Rectal smooth muscle tissue (tissue), 1 donor: ENCODE results near the gene PF4V1.
"Not testable (repeated sequence)": the region's sequence is repeated elsewhere in the genome, so short reads cannot be mapped to it uniquely, and the experiment has no call there.

Experiments used
- H3K27ac ChIP-seq: one replicate; pipeline ENCODE4 v1.7.0; 2013; ENCODE audit warnings: low read depth, low read length, inconsistent platforms
- H3K27me3 ChIP-seq: one replicate; pipeline ENCODE4 v1.7.0; 2013; ENCODE audit warnings: low read length; ENCODE audit not compliant: control insufficient read depth, insufficient read depth
- H3K36me3 ChIP-seq: one replicate; pipeline ENCODE4 v1.7.0; 2013; ENCODE audit warnings: low read length; ENCODE audit not compliant: control insufficient read depth, insufficient read depth
- H3K4me1 ChIP-seq: one replicate; pipeline ENCODE4 v1.7.0; 2013; ENCODE audit warnings: low read length; ENCODE audit not compliant: control insufficient read depth, insufficient read depth
- H3K4me3 ChIP-seq: one replicate; pipeline ENCODE4 v1.7.0; 2013; ENCODE audit warnings: low read length
- H3K9ac ChIP-seq: one replicate; pipeline ENCODE4 v1.7.0; 2013; ENCODE audit warnings: low read length

The PF4V1 gene

GRCh38 chr4:73883306-73883705 is 30.2 kb downstream of the PF4V1 start:
- Histone ChIP-seq H3K4me1 (no peaks in the 10 kb centered on the region), H3K27ac (no peak overlapping the region), H3K4me3 (no peak overlapping the region), H3K9ac (no peak overlapping the region), H3K36me3 (no peaks in the 10 kb centered on the region), H3K27me3 (no peaks in the 10 kb centered on the region)

GRCh38 chr4:73885574-73886267 is 32.6 kb downstream of the PF4V1 start:
- no peaks in the 10 kb centered on the region for H3K36me3 ChIP-seq
- H3K27ac ChIP-seq: no peak overlapping the region
- no peaks in the 10 kb centered on the region for H3K4me1 ChIP-seq
- no peak overlapping the region for H3K4me3 ChIP-seq
- H3K27me3 ChIP-seq: no peaks in the 10 kb centered on the region
- H3K9ac ChIP-seq: no peak overlapping the region

GRCh38 chr4:73891326-73891725 is 38.2 kb downstream of the PF4V1 start:
- Histone ChIP-seq H3K27ac (no peak overlapping the region), H3K4me3 (no peak overlapping the region)

GRCh38 chr4:73891739-73892405 is 38.8 kb downstream of the PF4V1 start:
- no peaks in the 10 kb centered on the region for H3K27me3 ChIP-seq
- H3K36me3 ChIP-seq: no peaks in the 10 kb centered on the region
- H3K4me3 ChIP-seq: no peak overlapping the region
- H3K9ac ChIP-seq: no peak overlapping the region
- no peaks in the 10 kb centered on the region for H3K4me1 ChIP-seq
- no peak overlapping the region for H3K27ac ChIP-seq

More at GRCh38 chr4:73891326-73891725, 38.2 kb downstream of the PF4V1 start:
- Histone ChIP-seq H3K36me3 (no peaks in the 10 kb centered on the region), H3K27me3 (no peaks in the 10 kb centered on the region), H3K9ac (no peak overlapping the region), H3K4me1 (no peaks in the 10 kb centered on the region)

- Histone ChIP-seq H3K27ac (no peak overlapping the region), H3K36me3 (no peaks in the 10 kb centered on the region), H3K27me3 (no peaks in the 10 kb centered on the region), H3K4me3 (no peak overlapping the region), H3K9ac (no peak overlapping the region), H3K4me1 (no peaks in the 10 kb centered on the region)
These were observed 39.9 kb downstream of the PF4V1 start for GRCh38 chr4:73892966-73893365.

GRCh38 chr4:73894001-73894400 is 40.9 kb downstream of the PF4V1 start:
- Histone ChIP-seq H3K27me3 (no peaks in the 10 kb centered on the region), H3K4me1 (no peaks in the 10 kb centered on the region), H3K27ac (no peak overlapping the region), H3K9ac (no peak overlapping the region), H3K4me3 (no peak overlapping the region), H3K36me3 (no peaks in the 10 kb centered on the region)

GRCh38 chr4:73895201-73896175 is 42.4 kb downstream of the PF4V1 start:
- Histone ChIP-seq H3K27me3 (no peaks in the 10 kb centered on the region), H3K4me3 (no peak overlapping the region), H3K9ac (no peak overlapping the region), H3K36me3 (no peaks in the 10 kb centered on the region), H3K4me1 (no peaks in the 10 kb centered on the region), H3K27ac (no peak overlapping the region)

- no peak overlapping the region for H3K27ac ChIP-seq
- H3K4me1 ChIP-seq: no peaks in the 10 kb centered on the region
- H3K9ac ChIP-seq: no peak overlapping the region
- no peak overlapping the region for H3K4me3 ChIP-seq
- no peaks in the 10 kb centered on the region for H3K36me3 ChIP-seq
- H3K27me3 ChIP-seq: no peaks in the 10 kb centered on the region
These were observed 43.3 kb downstream of the PF4V1 start for GRCh38 chr4:73896416-73896815.

- H3K9ac ChIP-seq: no peak overlapping the region
- no peaks in the 10 kb centered on the region for H3K27me3 ChIP-seq
- H3K4me3 ChIP-seq: no peak overlapping the region
- no peak overlapping the region for H3K27ac ChIP-seq
- no peaks in the 10 kb centered on the region for H3K36me3 ChIP-seq
- H3K4me1 ChIP-seq: no peaks in the 10 kb centered on the region
These were observed 44.5 kb downstream of the PF4V1 start for GRCh38 chr4:73897380-73898136.

GRCh38 chr4:73899338-73899737 is 46.2 kb downstream of the PF4V1 start:
- not testable (repeated sequence) for H3K27ac ChIP-seq, H3K4me1 ChIP-seq, H3K4me3 ChIP-seq, H3K9ac ChIP-seq, H3K27me3 ChIP-seq, H3K36me3 ChIP-seq

GRCh38 chr4:73901031-73901430 is 47.9 kb downstream of the PF4V1 start:
- H3K4me3 ChIP-seq: no peak overlapping the region
- no peaks in the 10 kb centered on the region for H3K27me3 ChIP-seq
- no peaks in the 10 kb centered on the region for H3K4me1 ChIP-seq
- no peak overlapping the region for H3K9ac ChIP-seq
- H3K36me3 ChIP-seq: no peaks in the 10 kb centered on the region
- H3K27ac ChIP-seq: no peak overlapping the region
